ENCODE results near the gene TMEM200C. TPM values are rescaled to one million over a fixed set of nuclear protein-coding genes. Genes with fewer than 3 reads are reported as not detected.

The TMEM200C gene
- total and polyA plus RNA-seq, 2 experiments from 2014 or later: 3.1 to 3.4 TPM

DNA sequence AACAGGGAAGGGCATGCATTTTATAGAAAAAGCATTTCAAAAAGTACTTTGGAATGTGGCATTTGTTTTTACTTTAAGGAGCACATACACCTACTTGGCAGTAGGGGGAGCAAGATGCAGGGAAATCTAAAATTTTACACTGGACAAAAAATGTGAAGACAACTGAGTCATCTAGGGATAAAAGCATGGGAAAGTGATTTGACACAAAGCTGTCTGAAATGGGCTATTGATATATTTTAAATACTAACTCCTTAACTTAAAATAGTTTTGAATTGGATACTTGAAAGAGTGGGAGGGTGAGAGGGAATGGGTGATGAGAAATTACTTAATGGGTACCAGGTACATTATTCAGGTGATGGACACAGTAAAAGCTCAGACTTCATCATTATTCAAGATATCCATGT is 15.8 kb downstream of the TMEM200C start:
- Histone ChIP-seq H3K36me3 (replicated peaks; ENCODE audit: insufficient read depth, low read depth) (no peaks in the 10 kb centered on the region), H3K4me2 (no peak overlapping the region), H2AFZ (no peak overlapping the region), H3K79me2 (no peaks in the 10 kb centered on the region), H3K9me3 (ENCODE audit: low read depth) (no peaks in the 10 kb centered on the region), H3K27me3 (peaks cover 20% of the 10 kb centered on the region), H4K20me1 (ENCODE audit: insufficient read depth, poor library complexity, severe bottlenecking) (no peaks in the 10 kb centered on the region), H3K27ac (no peak overlapping the region), H3K9me2 (replicated peaks; ENCODE audit: insufficient read depth) (no peaks in the 10 kb centered on the region), H3K4me1 (ENCODE audit: insufficient read depth) (no peaks in the 10 kb centered on the region), H3K4me3 (no peak overlapping the region)
- peak; percentile 31 for DNase-seq (ENCODE audit: low spot score)
- no peak for TF ChIP-seq EZH2 (IDR thresholded peaks at IDR 0.05; ENCODE audit: borderline replicate concordance)
- no peak for TF ChIP-seq EZH2phosphoT487 (IDR thresholded peaks at IDR 0.05; ENCODE audit: low read depth, severe bottlenecking, unreplicated experiment)
- TF ChIP-seq CTCF (IDR thresholded peaks at IDR 0.05; ENCODE audit: poor library complexity): peak; percentile 83

DNA sequence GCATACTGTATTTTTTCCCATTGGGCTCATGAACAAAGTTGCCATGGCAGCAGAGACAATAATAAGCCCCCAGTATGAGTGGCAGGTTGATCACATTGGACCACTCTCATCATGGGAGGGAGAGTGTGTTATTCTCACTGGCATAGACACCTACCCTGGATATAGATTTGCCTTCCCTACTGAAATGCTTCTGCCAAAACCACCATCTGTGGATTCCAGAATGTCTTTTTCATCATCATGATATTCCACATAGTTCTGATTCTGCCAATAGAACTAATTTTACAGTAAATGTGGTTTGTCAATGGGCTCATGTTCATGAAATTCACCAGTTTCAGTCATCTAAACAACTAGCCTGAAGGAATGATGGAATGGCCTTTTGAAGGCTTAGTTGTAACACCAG is 18.4 kb downstream of the TMEM200C start:
- Histone ChIP-seq H3K4me2 (no peak overlapping the region), H3K9me3 (ENCODE audit: low read depth) (no peaks in the 10 kb centered on the region), H3K27me3 (peaks cover 20% of the 10 kb centered on the region), H3K79me2 (no peaks in the 10 kb centered on the region), H3K9me2 (replicated peaks; ENCODE audit: insufficient read depth) (no peaks in the 10 kb centered on the region), H3K36me3 (replicated peaks; ENCODE audit: insufficient read depth, low read depth) (no peaks in the 10 kb centered on the region), H3K4me1 (ENCODE audit: insufficient read depth) (no peaks in the 10 kb centered on the region), H4K20me1 (ENCODE audit: insufficient read depth, poor library complexity, severe bottlenecking) (no peaks in the 10 kb centered on the region), H3K27ac (no peak overlapping the region), H2AFZ (no peak overlapping the region), H3K4me3 (no peak overlapping the region)
- no peak for TF ChIP-seq CTCF (IDR thresholded peaks at IDR 0.05; ENCODE audit: poor library complexity)
- TF ChIP-seq EZH2phosphoT487 (IDR thresholded peaks at IDR 0.05; ENCODE audit: low read depth, severe bottlenecking, unreplicated experiment): no peak
- no peak for TF ChIP-seq EZH2 (IDR thresholded peaks at IDR 0.05; ENCODE audit: borderline replicate concordance)
- no peak for DNase-seq (ENCODE audit: low spot score)

- H3K4me2 ChIP-seq: no peak overlapping the region
- no peak overlapping the region for H2AFZ ChIP-seq
- DNase-seq (ENCODE audit: low spot score): no peak
- no peaks in the 10 kb centered on the region for H3K79me2 ChIP-seq
- H4K20me1 ChIP-seq (ENCODE audit: insufficient read depth, poor library complexity, severe bottlenecking): no peaks in the 10 kb centered on the region
- no peaks in the 10 kb centered on the region for H3K4me1 ChIP-seq (ENCODE audit: insufficient read depth)
- TF ChIP-seq EZH2 (IDR thresholded peaks at IDR 0.05; ENCODE audit: borderline replicate concordance): no peak
- no peak for TF ChIP-seq CTCF (IDR thresholded peaks at IDR 0.05; ENCODE audit: poor library complexity)
- TF ChIP-seq EZH2phosphoT487 (IDR thresholded peaks at IDR 0.05; ENCODE audit: low read depth, severe bottlenecking, unreplicated experiment): no peak
- no peak overlapping the region for H3K27ac ChIP-seq
- H3K9me3 ChIP-seq (ENCODE audit: low read depth): no peaks in the 10 kb centered on the region
- no peaks in the 10 kb centered on the region for H3K9me2 ChIP-seq (replicated peaks; ENCODE audit: insufficient read depth)
- H3K36me3 ChIP-seq (replicated peaks; ENCODE audit: insufficient read depth, low read depth): no peaks in the 10 kb centered on the region
- H3K4me3 ChIP-seq: no peak overlapping the region
- peaks cover 20% of the 10 kb centered on the region for H3K27me3 ChIP-seq
These were observed 21.0 kb downstream of the TMEM200C start for GRCh38 chr18:5874336-5874735.

GRCh38 chr18:5872886-5873285 is 22.4 kb downstream of the TMEM200C start:
- Histone ChIP-seq H3K4me1 (ENCODE audit: insufficient read depth) (no peaks in the 10 kb centered on the region), H3K79me2 (no peaks in the 10 kb centered on the region), H4K20me1 (ENCODE audit: insufficient read depth, poor library complexity, severe bottlenecking) (no peaks in the 10 kb centered on the region), H3K36me3 (replicated peaks; ENCODE audit: insufficient read depth, low read depth) (no peaks in the 10 kb centered on the region), H3K4me3 (no peak overlapping the region), H3K4me2 (no peak overlapping the region), H3K9me2 (replicated peaks; ENCODE audit: insufficient read depth) (no peaks in the 10 kb centered on the region), H3K9me3 (ENCODE audit: low read depth) (no peaks in the 10 kb centered on the region), H2AFZ (no peak overlapping the region), H3K27me3 (peaks cover 16% of the 10 kb centered on the region), H3K27ac (no peak overlapping the region)
- 42% methylated on average over 3 of the region's 3 CpGs for WGBS (ENCODE audit: low lambda C conversion rate, missing lambda C conversion rate)
- TF ChIP-seq EZH2 (IDR thresholded peaks at IDR 0.05; ENCODE audit: borderline replicate concordance) (no peak), CTCF (IDR thresholded peaks at IDR 0.05; ENCODE audit: poor library complexity) (no peak), EZH2phosphoT487 (IDR thresholded peaks at IDR 0.05; ENCODE audit: low read depth, severe bottlenecking, unreplicated experiment) (no peak)
- DNase-seq (ENCODE audit: low spot score): no peak

Data from hepatocyte (in vitro differentiated cells).